GM19043 (cell line): ENCODE data around the gene HPN.
A peak's percentile ranks its signal among the peaks of the same experiment; 100 is the strongest.
"Not testable (repeated sequence)": the region's sequence is repeated elsewhere in the genome, so short reads cannot be mapped to it uniquely, and the experiment has no call there.

Experiments used
- ATAC-seq: cut with Tn5 transposase; IDR thresholded peaks from one replicate; pipeline ENCODE4 v1.9.1; 2021; ENCODE audit warnings: low read depth; ENCODE audit not compliant: unreplicated experiment

The HPN gene

GRCh38 chr19:35041548-35042055, at the start of gene HPN:
Gene HPN, plus strand, starts transcription at chr19:35041721. Its CDS starts 786 bp downstream, at chr19:35042507.
- ATAC-seq = no peak

DNA sequence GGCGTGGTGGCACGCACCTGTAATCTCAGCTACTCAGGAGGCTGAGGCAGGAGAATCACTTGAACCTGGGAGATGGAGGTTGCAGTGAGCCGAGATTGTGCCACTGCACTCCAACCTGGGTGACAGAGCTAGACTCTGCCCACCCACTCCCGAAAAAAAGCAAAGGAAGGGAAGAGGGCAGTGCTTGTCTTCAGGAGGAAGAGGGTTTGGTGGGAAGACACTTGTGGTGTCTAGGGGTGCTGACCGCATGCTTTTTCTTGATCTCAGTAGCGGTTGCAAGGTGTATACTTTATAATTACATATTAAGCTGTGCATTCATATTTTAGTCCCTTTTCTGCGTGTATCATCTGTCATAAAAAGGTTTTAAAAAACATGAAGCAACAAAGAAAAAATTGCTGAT, 48.9 kb upstream of the HPN start:
- not testable (repeated sequence) for ATAC-seq

DNA sequence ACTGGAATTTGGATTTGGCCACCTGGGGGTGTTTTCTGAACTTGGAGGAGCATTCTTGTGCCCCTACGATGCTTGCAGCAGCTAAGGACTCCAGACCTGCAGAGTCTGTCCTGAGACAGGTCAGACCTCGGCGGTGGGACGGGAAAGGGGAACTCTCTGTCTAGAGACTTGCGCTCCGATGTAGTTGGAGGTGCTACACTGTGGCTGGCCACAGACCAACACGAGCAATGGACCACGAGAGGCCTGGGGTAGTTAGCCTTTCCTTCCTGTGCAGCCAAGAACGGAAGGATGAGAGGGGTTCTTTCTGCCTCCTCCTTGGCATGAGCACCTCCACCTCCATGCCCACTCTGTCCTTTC, 47.3 kb upstream of the HPN start:
- ATAC-seq = no peak

DNA sequence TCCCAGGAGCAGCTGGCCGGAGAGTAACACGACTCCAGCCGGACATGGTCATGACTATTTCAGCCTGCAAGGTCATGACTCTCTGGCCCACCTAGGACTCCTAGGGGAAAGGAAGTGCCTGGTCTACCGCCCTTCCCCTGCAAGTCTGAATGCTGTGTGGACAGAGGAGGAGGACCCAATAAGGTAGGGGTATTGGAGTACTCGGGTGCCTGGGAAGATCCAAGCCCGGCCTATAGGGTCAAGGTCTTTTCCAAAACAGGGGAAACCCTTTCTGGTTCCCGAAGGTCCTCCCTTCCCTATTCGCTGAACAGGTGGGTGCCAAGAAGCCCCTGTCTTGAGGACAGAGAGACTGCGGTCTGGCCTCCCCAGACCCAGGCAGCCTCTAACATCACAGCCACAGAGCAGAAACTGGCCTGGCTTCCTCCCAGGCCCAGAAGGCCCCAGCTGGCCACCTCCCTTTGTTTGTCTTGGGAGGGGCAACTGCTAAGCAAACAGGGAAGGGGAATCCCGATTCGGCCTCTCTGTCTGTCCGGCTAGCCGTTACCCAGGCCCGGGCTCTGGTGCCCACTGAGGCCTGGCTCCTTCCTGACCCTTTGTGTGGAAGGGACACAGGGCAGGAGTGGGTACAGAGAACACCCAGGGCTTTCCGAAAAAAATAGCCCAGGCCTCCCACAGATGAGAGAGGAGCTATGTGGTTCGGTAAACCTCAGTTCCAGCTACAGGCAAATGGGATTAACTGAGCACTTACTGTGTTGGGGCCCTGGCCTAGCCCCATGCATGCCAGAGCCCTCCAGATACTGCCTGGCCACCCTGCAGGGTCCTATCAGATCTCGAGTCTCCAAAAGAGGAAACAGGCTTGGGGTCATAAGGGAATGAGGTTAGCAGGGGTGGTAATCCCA, 46.6 kb upstream of the HPN start:
- ATAC-seq = no peak

DNA sequence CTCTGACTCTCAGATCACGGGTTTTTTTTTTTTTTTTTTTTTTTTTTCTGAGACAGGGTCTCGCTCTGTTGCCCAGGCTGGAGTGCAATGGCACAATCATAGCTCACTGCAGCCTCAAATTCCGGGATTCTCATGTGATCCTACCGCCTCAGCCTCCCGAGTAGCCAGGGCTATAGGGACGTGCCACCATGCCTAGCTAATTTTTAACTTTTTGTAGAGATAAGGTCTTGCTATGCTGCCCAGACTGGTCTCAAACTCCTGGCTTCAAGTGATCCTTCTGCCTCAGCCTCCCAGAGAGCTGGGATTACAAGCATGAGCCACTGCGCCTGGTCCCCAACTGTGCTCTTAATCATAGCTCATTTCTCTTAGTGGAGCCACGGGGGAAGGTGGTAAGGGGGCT, 46.0 kb upstream of the HPN start:
- no peak for ATAC-seq

GRCh38 chr19:34997071-34997617, 44.4 kb upstream of the HPN start:
- no peak for ATAC-seq

- not testable (repeated sequence) for ATAC-seq
Measured at GRCh38 chr19:34998224-34998623, 43.3 kb upstream of the HPN start.

DNA sequence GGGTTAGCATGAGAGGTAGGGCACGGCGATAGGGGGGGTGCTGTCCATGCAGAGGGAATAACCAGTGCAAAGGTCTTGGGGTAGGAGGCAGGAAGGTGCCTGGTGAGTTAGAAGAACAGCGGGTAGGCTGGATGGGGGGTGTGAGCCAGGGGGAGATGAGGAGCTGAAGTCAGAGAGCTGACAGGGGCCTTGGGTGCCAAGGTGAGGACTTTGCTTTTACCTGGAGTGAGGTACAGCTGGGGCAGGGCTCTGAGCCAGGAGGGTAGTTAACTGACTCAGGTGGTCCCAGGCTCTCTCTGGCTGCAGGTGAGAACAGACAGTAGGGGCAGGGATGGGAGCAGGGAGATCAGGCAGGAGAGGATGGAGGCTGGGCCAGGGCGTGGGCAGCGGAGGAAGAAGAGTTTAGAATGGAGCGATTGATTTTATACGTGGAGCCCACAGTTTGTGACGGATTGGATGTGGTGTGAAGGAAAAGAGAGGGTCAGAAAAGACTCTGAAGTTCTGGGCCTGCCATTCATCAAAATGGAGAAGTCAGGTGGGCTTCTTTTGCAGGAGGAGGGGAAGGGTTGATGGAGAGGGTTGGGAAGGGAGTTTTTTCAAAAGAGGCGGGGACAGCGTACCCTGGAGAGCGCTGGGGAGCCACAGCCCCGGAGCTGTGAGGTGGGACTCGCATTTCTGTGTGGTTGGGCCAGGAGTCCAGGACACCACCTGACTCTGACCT, 42.6 kb upstream of the HPN start:
- no peak for ATAC-seq

GRCh38 chr19:34999498-35000337, 41.8 kb upstream of the HPN start, which contains the start of gene GRAMD1A:
Gene GRAMD1A, plus strand, starts transcription at chr19:35000323. Its CDS starts 156 bp downstream, at chr19:35000479.
- peak; percentile 50 for ATAC-seq

DNA sequence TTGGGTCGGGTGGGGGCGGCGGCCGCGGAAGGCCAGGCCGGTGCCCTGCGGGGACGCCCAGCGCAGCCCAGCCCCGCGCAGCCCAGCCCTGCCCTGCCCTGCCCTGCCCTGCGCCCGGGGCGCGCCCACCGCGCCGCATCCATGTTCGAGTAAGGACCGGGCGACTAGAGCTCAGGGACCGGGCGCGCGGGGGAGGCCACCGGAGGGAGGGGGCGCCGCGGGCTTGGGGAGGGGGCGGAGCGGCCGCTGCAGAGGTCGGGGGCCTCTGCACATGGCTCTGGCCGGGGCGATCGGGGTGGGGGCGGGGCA, 41.2 kb upstream of the HPN start:
- no peak for ATAC-seq

DNA sequence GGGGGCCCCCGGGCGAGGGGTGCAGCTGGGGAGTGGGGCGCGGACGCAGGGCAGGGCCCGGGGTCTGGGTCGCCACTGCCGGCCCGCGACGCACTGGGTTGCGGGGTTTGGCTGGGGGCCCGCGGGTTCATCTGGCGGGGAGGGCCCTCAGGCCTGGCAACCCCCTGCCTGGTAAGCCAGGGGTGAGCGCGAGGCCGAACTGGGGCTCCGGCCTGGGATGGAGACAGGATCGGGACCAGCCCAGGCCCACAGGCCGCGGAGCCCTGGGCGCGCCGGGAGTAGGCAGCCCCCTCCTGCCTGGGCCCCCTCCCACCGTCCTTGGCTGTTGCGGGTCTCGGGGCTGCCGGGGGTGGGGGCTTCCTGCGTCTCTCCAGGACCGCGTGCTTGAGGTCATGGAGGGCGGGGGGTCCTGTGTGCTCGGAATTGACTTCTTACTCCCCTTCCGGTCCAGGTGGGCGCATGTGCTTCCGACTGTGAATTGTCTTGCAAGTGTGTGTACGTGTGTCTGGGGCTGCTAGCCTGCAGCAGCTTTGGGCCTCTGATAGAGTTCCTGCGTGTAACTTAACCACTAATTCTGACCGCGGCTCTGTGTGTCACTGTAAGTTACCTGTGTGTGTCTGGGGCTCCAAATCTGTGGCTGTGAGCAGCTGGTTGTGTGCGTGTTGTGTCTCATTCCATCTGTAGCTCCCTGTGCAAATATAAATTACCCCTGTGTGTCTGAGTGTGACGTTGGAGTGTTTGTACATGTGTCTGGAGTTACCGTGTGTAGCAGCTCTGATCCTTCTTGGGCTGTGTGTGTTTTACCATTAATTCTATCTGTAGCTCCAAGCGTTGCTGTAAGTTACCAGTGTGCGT, 40.6 kb upstream of the HPN start:
- ATAC-seq = no peak

DNA sequence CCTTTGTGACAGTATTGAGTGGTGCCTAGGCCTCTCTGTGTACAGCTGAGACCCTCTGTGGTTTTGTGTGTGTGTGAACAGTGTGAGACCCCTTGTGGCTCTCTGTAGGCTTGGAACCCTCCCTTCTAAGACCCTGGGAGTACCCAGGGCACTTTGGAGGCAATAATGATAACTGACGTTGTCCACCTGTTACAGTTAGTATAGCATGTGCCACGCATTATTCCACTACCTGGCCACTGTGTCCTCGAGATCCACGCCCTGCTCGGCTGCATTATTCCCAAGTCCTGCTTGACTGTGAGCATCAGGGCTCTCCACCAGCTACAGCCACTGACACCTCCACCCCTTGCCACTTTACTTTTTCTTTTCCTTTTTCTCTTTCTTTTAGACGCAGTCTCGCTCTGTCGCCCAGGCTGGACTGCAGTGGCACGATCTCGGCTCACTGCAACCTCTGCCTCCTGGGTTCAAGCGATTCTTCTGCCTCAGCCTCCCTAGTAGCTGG, 39.4 kb upstream of the HPN start:
- no peak for ATAC-seq

DNA sequence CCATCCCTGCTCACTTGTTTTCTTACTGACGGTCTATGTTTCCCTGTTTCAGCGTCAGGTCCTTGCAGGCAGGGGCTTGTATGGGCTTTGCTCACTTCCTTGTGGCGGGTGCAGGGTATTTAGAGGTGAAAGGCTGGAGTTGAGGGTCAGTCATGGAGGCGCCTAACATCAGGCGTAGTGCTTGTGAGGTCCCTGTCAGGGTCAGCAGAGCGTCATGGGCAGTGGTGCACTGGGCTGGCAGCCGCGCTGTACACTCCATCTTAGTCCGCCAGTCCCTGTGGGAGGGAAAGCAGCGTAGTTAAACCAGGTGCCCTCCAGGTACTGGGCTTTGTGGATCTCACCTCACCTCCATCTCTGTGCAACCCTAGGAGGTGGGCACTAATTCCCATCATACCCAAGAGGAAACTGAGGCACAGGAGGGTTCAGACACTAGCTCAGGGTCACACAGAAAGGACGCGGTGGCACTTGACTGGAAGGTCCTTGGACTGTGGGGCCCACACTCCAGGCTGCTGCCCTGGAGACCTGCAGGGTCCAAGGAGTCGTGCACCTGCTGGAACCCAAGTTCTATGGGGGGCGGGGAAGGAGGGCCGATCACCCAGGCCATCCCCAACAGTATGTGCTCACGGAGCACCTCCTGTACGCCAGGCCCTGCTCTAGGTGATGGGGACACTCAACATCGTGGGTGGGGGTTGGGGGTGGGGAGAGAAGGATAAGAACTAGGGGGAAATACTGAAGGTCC, 36.8 kb upstream of the HPN start:
- no peak for ATAC-seq

GRCh38 chr19:35005256-35005977, 36.1 kb upstream of the HPN start:
- no peak for ATAC-seq

- not testable (repeated sequence) for ATAC-seq
Measured at GRCh38 chr19:35006007-35006341, 35.5 kb upstream of the HPN start.

GRCh38 chr19:35006342-35006998, 35.1 kb upstream of the HPN start:
- ATAC-seq = no peak

DNA sequence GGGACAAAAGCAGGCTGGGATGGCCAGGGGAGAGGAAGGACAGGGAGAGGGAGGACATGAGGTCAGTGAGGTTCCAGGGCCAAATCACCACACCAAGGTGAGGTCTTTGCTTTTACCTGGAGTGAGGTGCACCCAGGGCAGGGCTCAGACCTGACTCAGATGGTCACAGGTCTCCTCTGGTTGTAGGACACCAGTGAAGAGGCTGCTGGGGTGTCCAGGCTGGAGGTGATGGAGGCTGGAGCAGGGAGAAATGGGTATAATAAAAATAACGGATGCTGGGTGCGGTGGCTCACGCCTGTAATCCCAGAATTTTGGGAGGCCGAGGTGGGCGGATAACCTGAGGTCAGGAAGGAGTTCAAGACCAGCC, 34.5 kb upstream of the HPN start:
- ATAC-seq = no peak

DNA sequence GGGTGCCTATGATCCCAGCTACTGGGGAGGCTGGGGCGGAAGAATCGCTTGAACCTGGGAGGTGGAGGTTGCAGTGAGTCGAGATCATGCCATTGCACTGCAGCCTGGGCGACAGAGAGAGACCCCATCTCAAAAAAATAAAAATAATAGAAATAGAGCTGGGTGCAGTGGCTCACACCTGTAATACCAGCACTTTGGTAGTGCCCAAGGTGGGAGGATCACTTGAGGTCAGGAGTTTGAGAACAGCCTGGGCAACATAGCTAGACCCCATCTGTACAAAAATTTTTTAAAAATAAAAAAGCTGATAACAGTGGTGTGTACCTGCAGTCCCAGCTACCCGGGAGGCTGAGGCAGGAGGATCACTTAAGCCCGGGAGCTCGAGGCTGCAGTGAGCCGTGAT, 34.1 kb upstream of the HPN start:
- not testable (repeated sequence) for ATAC-seq
